GM23338 (cell line): ENCODE data around the gene SPATA2L. TPM values are rescaled to one million over a fixed set of nuclear protein-coding genes. Genes with fewer than 3 reads are reported as not detected.
A peak's percentile ranks its signal among the peaks of the same experiment; 100 is the strongest.

Experiments
- ATAC-seq: fragments of 200-7000 bp; cut with Tn5 transposase; 3 replicates; pipeline ENCODE4 v1.9.1; 2020
- DNase-seq: peaks from one replicate; pipeline ENCODE4 v3.0.0-alpha.2; 2015; ENCODE audit warnings: low spot score
- H2AFZ ChIP-seq: fragments of 200-600 bp; sonication (generic); 2 replicates; pipeline ENCODE4 v1.8.0; 2016; ENCODE audit warnings: antibody characterized with exemption, mild to moderate bottlenecking, moderate library complexity
- H3F3A ChIP-seq: fragments of 200-600 bp; sonication (generic); replicated peaks from 2 replicates; pipeline ENCODE4 v1.8.0; 2017; ENCODE audit warnings: antibody characterized with exemption, mixed run types, low read depth
- H3K27ac ChIP-seq: fragments of 200-600 bp; sonication (generic); 2 replicates; pipeline ENCODE4 v1.6.1; 2016; ENCODE audit warnings: low read depth
- H3K27me3 ChIP-seq: fragments of 200-600 bp; sonication (generic); 2 replicates; pipeline ENCODE4 v1.8.0; 2016; ENCODE audit warnings: mild to moderate bottlenecking, mixed run types, moderate library complexity; ENCODE audit not compliant: insufficient read depth
- H3K36me3 ChIP-seq: fragments of 200-600 bp; sonication (generic); 2 replicates; pipeline ENCODE4 v1.8.0; 2016; ENCODE audit warnings: mild to moderate bottlenecking; ENCODE audit not compliant: insufficient read depth
- H3K4me1 ChIP-seq: fragments of 200-600 bp; sonication (generic); 2 replicates; pipeline ENCODE4 v1.8.0; 2016; ENCODE audit warnings: mild to moderate bottlenecking, moderate library complexity; ENCODE audit not compliant: insufficient read depth
- H3K4me2 ChIP-seq: fragments of 200-600 bp; sonication (generic); 2 replicates; pipeline ENCODE4 v1.7.1; 2017; ENCODE audit warnings: mixed run types
- H3K4me3 ChIP-seq: fragments of 200-600 bp; sonication (generic); 2 replicates; pipeline ENCODE4 v1.6.1; 2016; ENCODE audit warnings: mixed run types
- H3K79me2 ChIP-seq: fragments of 200-600 bp; sonication (generic); replicated peaks from 2 replicates; pipeline ENCODE4 v1.8.0; 2017; ENCODE audit warnings: mild to moderate bottlenecking; ENCODE audit not compliant: insufficient read depth
- H3K9me2 ChIP-seq: fragments of 200-600 bp; sonication (generic); 2 replicates; pipeline ENCODE4 v1.8.0; 2017; ENCODE audit not compliant: insufficient read depth
- H4K20me1 ChIP-seq: fragments of 200-600 bp; sonication (generic); replicated peaks from 2 replicates; pipeline ENCODE4 v1.8.0; 2017; ENCODE audit warnings: mild to moderate bottlenecking; ENCODE audit not compliant: insufficient read depth
- H3K27ac Mint-ChIP-seq: 2 replicates; pipeline ENCODE4 v1.8.0; 2020; ENCODE audit warnings: inconsistent platforms, mild to moderate bottlenecking, moderate library complexity, mixed read lengths
- H3K27me3 Mint-ChIP-seq: 3 replicates; pipeline ENCODE4 v1.8.0; 2022; ENCODE audit warnings: low read depth, mild to moderate bottlenecking, moderate library complexity, mixed read lengths, inconsistent platforms; ENCODE audit not compliant: insufficient read depth, poor library complexity
- H3K36me3 Mint-ChIP-seq: 3 replicates; pipeline ENCODE4 v1.8.0; 2021; ENCODE audit warnings: low read depth, mild to moderate bottlenecking, inconsistent platforms, moderate library complexity, mixed read lengths
- H3K4me1 Mint-ChIP-seq: 3 replicates; pipeline ENCODE4 v1.8.0; 2020; ENCODE audit warnings: mild to moderate bottlenecking, inconsistent platforms, mixed read lengths
- H3K4me3 Mint-ChIP-seq: 3 replicates; pipeline ENCODE4 v1.8.0; 2021; ENCODE audit warnings: moderate library complexity, mild to moderate bottlenecking, inconsistent platforms, mixed read lengths
- H3K9me3 Mint-ChIP-seq: 3 replicates; pipeline ENCODE4 v1.8.0; 2020; ENCODE audit warnings: moderate library complexity, mild to moderate bottlenecking, inconsistent platforms, mixed read lengths
- CREB1 ChIP-seq: fragments of 250-450 bp; sonication (Bioruptor Pico); IDR thresholded peaks from 2 replicates; pipeline ENCODE4 v1.5.0; 2020; ENCODE audit warnings: low read depth, mild to moderate bottlenecking, moderate library complexity
- CTCF ChIP-seq, 2 experiments: fragments of 200-600 bp in 1 of 2; sonication (generic) in 1 of 2; conservative IDR thresholded peaks; 2 replicates each; pipeline versions ENCODE4 v1.5.1 to v1.6.1; 2016 to 2017; ENCODE audit warnings: antibody characterized with exemption in 2 of 2, low read depth in 2 of 2, mild to moderate bottlenecking in 2 of 2, moderate library complexity in 1 of 2
- EZH2 ChIP-seq: fragments of 200-600 bp; sonication (generic); IDR thresholded peaks from one replicate; pipeline ENCODE4 v1.8.0; 2017; ENCODE audit warnings: antibody characterized with exemption, mild to moderate bottlenecking, low read depth; ENCODE audit not compliant: unreplicated experiment
- EZH2phosphoT487 ChIP-seq: fragments of 200-600 bp; sonication (generic); IDR thresholded peaks from one replicate; pipeline ENCODE4 v1.8.1; 2018; ENCODE audit warnings: antibody characterized with exemption; ENCODE audit not compliant: unreplicated experiment
- JUNB ChIP-seq: IDR thresholded peaks from one replicate; pipeline ENCODE4 v1.6.1; 2016; ENCODE audit warnings: antibody characterized with exemption; ENCODE audit not compliant: unreplicated experiment
- NANOG ChIP-seq: IDR thresholded peaks from 2 replicates; pipeline ENCODE4 v1.6.1; 2016; ENCODE audit warnings: antibody characterized with exemption, borderline replicate concordance
- POLR2AphosphoS5 ChIP-seq: IDR thresholded peaks from 2 replicates; pipeline ENCODE4 v1.6.1; 2016; ENCODE audit warnings: antibody characterized with exemption, low read depth
- REST ChIP-seq: IDR thresholded peaks from one replicate; pipeline ENCODE4 v1.6.1; 2018; ENCODE audit warnings: antibody characterized with exemption; ENCODE audit not compliant: unreplicated experiment
- STAT1 ChIP-seq: IDR thresholded peaks from one replicate; pipeline ENCODE4 v1.6.1; 2016; ENCODE audit warnings: antibody characterized with exemption; ENCODE audit not compliant: unreplicated experiment
- ZNF331 ChIP-seq: fragments of 250-450 bp; sonication (Bioruptor Pico); IDR thresholded peaks from 2 replicates; pipeline ENCODE4 v1.5.0; 2020; ENCODE audit warnings: low read depth, mild to moderate bottlenecking, moderate library complexity
- ZNF462 ChIP-seq: fragments of 250-450 bp; sonication (Bioruptor Pico); IDR thresholded peaks from 2 replicates; pipeline ENCODE4 v1.5.0; 2020; ENCODE audit warnings: mild to moderate bottlenecking, moderate library complexity
- polyA plus RNA-seq: library from polyadenylated mRNA; unstranded; fragments of >200 nt; fragmentation: Nextera tagmentation; extraction: Ambion mirVana; gene quantifications from 2 replicates; pipeline ENCODE4 v1.2.1, GENCODE V29; 2016
- total RNA-seq: library from RNA; depleted of rRNA; stranded (reverse); fragments of >200 nt; shearing (Covaris generic); gene quantifications from 2 replicates; pipeline ENCODE4 v1.2.3, GENCODE V29; 2014

The SPATA2L gene
- total and polyA plus RNA-seq, 2 experiments from 2014 or later, result 6.9 to 26.2 TPM

GRCh38 chr16:89710709-89711564 is 9.4 kb upstream of the SPATA2L start:
- no peak overlapping the region for H3K27ac Mint-ChIP-seq
- H3F3A ChIP-seq, result 0 out of 2 replicates have a peak, but pooled peaks cover 8% of the 10 kb centered on the region

More at GRCh38 chr16:89710709-89711564, 9.4 kb upstream of the SPATA2L start:
- Histone ChIP-seq H3K27ac (no peak overlapping the region), H2AFZ (no peak overlapping the region), H3K4me2 (peak overlapping the region; percentile 88), H3K4me3 (no peak overlapping the region), H3K79me2 (peaks cover 6% of the 10 kb centered on the region), H3K36me3 (no peaks in the 10 kb centered on the region; the same call in 1 of the 2 replicates), H3K4me1 (peaks cover 12% of the 10 kb centered on the region), H4K20me1 (peaks cover 20% of the 10 kb centered on the region), H3K9me2 (no peaks in the 10 kb centered on the region), H3K27me3 (peaks cover 16% of the 10 kb centered on the region)
- Mint-ChIP-seq H3K4me3 (peak overlapping the region; percentile 24; the same call in 1 of the 3 replicates), H3K36me3 (peaks cover 19% of the 10 kb centered on the region), H3K4me1 (peaks cover 11% of the 10 kb centered on the region), H3K27me3 (peaks cover 25% of the 10 kb centered on the region), H3K9me3 (no peaks in the 10 kb centered on the region)
- ATAC-seq, result peak; percentile 15
- TF ChIP-seq EZH2phosphoT487 (no peak), ZNF331 (CRISPR knock-in tag) (no peak), CTCF (conservative IDR thresholded peaks at IDR 0.05; ENCODE audit: low read depth in 2 of 2) (no peak), JUNB (no peak), NANOG (no peak), STAT1 (no peak), EZH2 (no peak), CREB1 (no peak), ZNF462 (CRISPR knock-in tag) (no peak), REST (no peak), POLR2AphosphoS5 (no peak)
- peak; percentile 64 for DNase-seq
